Activated gamma-delta T cell treated with Interleukin-2 at 50 U/mL for 16 hours (primary cell): Measurements from ENCODE around the gene C16orf96.
"Not testable (repeated sequence)": the region's sequence is repeated elsewhere in the genome, so short reads cannot be mapped to it uniquely, and the experiment has no call there.

Source experiments
- DNase-seq: peaks from one replicate; pipeline ENCODE4 v3.0.0-alpha.2; 2020

C16orf96 gene

DNA sequence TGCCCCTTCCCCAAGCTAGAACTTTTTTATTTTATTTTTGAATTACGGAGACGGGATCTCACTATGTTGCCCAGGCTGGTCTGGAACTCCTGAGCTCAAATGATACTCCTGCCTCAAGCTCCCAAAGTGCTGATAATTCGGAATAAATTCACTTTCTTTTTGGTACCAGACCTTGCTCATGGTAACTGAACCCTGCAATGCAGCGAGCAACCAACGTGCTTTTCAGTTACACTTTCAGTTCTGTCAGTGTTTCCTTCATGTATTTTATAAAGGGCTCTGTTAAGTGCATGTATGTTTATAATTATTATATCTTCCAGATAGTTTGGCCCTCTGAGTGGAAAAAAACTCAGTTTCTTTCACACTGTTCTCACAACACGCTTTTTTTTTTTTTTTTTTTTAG, 13.9 kb downstream of the C16orf96 start:
- no peak for DNase-seq

- no peak for DNase-seq
Measured at GRCh38 chr16:4570688-4571321, 14.7 kb downstream of the C16orf96 start.

- DNase-seq = no peak
Measured at GRCh38 chr16:4572715-4573114, 16.6 kb downstream of the C16orf96 start.

DNA sequence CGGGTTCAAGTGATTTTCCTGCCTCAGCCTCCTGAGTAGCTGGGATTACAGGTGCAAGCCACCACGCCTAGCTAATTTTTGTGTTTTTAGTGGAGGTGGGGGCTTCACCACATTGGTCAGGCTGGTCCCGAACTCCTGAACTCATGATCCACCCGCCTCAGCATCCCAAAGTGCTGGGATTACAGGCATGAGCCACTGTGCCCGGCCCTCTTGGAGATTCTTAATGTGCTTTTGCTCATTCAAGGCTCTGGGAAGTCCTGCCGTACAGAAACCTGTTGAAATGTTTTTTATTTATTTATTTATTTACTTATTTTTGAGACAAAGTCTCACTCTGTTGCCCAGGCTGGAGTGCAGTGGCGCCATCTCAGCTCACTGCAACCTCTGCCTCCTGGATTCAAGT, 17.8 kb downstream of the C16orf96 start:
- not testable (repeated sequence) for DNase-seq

DNA sequence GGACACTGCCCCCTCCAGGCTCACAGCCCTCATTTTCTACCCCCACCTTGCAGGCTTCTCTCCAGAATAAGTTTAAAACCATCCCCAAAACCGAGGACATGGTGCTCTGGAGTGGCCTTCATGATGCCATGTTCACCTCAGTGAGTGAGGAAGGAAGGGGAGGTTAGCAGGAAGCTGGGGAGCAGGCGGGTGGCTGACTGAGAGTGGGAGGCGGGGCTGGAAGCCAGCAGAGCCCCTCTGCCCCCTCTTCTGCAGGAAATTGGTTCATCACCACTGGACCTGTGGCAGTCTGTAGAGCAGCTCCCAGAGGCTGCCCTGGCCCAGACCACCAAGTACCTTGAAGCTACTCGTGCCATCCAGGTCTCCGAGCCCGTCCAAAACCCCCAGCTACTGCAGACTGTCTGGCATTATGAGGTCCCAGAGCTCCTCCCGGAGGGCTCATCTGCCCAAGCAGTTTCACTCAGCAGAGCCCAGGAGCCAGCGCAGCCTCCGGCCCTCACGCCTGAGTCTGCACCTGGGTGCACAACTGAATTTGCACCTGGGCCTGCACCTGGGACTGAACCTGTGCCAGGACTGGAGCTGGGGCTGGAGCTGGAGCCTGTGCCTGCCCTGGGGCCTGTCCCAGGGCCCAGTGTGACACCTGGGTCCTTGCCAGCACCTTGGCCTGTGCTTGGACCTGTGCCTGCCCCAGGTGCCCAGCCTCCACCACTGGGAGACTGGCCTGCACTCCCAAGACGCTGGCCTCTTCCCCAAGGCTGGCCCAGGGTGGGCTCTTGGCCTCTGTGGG, 19.0 kb downstream of the C16orf96 start:
- no peak for DNase-seq

- DNase-seq = no peak
Measured at GRCh38 chr16:4576008-4576407, 19.9 kb downstream of the C16orf96 start.

GRCh38 chr16:4578961-4579530, 22.9 kb downstream of the C16orf96 start:
- no peak for DNase-seq

GRCh38 chr16:4580250-4580649, 24.1 kb downstream of the C16orf96 start:
- no peak for DNase-seq

GRCh38 chr16:4583906-4584305, 27.8 kb downstream of the C16orf96 start:
- no peak for DNase-seq

DNA sequence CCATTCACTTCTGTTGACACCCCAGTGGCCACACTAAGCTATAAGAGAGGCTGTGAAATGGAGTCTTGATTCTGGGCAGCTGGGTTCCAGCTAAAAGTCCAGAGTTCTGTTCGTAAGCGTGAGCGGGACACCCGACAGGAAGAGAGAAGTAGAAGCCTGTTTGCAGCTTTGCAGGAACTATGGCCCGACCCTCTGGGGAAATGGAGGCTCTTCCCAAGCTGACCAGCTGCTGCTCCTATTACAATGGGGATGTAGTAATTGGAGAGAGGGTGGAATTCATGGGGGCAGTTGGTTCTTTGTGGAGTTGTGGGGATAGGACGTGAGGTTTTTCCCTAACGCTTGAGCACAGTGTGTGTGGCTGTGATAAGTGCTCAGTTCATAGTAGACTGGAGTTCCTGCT, 30.2 kb downstream of the C16orf96 start:
- DNase-seq = no peak

- DNase-seq = no peak
Measured at GRCh38 chr16:4588386-4588785, 32.2 kb downstream of the C16orf96 start.

DNA sequence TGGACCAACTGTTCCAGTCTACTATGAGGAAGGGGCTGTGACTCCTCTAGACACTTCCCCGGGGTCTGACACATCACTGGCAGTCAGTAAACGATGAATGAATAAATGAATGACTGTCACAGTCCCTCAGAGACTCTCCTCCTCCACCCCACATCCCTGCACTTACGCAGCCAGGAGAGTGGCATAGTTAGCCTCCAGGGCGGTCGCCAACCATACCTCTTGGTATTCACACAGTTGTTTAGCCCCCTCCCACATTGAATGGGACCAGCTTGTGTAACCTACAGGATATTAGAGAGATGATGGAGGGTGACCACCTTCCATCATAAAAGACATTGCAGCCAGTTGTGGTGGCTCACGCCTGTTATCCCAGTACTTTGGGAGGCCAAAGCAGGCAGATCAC, 32.8 kb downstream of the C16orf96 start:
- DNase-seq = no peak

- no peak for DNase-seq
Measured at GRCh38 chr16:4591191-4591590, 35.1 kb downstream of the C16orf96 start.

DNA sequence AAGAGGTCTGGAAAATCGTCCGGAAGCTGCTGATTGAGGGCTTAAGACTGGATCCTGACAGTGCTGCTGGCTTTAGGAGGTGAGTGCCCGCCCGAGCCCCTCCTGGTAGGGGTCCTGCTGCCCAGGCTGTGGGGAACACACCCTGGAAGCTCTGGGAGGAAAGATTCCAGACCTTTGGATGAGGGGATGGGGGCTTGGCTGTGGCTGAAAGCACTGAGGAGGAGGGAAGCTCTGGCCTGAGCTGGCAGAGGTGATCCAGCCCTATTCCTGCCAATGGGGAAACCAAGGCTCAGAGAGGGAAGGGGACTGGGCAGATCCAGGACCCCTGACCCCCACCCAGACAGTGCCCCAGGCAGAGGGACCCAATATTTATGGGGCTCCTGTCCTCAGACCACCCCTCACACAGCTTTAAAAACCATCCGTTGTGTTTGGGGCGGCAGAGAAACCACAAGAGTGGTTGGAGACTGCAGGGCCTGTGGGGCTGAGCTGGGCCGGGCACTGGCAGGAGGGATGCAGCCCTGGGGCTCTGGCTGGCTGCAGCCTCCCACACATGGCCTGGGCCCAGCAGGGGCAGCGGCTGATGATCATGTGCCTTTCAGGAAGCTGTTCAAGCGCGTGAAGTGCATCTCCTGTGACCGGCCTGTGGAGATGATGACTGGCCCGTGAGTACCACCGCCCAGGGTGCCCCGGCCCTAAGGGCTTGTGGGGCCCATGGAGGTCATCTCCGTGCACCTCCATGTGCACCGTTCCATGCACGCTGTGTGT, 35.7 kb downstream of the C16orf96 start:
- DNase-seq = no peak

DNA sequence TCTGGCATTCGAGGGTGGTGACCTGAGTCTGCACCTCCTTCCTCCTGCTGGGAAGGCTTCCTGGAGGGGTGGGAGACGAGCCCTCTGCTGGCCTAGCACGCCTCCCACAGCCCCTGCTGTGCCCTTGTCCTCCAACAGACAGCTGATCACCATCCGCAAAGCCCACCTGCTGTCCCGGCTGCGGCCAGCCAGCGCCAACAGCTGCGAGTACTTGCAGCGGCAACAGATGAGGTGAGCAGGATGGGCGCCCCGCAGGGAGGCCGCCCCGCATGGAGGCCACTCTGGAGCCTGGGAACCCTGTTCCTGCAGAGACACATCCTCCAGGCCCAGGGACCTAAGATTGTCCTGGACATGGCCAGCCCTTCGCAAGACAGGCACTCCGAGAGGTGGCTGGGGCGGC, 36.9 kb downstream of the C16orf96 start:
- DNase-seq = no peak

DNA sequence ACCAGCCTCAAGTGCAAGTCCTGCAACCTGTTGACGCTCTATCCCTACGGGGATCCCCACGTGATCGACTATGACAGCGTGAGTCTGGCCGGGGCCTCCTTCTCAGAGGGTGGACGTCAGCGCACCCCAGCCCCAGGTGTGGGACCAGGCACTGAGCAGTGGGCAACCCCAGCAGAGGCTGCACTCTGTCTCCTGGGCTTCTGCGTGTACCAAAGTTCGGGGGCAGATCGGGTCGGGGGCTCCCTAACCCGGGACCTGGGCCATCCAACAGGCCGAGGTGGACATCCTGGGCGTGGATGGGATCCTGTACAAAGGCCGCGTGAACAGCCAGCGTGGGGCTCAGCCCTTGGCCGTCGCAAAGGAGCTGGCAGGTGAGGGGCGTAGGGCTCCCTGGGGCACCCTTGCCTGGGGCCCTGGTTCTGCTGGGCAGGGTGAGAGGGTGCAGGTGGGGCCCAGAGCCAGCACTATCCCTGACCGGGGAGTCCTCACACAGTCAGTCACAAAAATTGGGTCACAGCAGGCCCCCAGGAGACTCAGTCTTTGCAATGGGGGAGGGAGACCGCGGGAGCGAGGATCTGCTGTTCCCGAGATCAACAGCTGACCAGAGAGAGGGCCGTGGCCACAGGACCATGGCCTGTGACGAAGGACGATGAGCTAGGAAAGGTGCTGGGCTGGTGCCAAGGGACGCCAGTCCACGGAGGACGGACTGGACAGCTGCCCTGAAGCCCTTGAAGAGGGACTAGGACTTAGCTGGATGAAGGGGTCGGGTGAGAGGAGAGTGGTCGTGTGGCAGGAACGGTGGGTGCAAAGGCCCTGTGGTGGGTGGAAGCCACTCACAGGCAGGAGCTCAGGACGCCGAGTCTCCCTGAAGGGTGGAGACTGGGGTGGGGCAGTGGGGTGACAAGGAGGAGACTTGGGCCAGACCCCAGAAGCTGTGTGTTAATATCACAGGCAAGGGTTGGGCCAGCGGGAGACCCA, 38.6 kb downstream of the C16orf96 start:
- no peak for DNase-seq

- DNase-seq = no peak
Measured at GRCh38 chr16:4597174-4597573, 41.0 kb downstream of the C16orf96 start.

- no peak for DNase-seq
Measured at GRCh38 chr16:4599037-4599436, 42.9 kb downstream of the C16orf96 start.

- DNase-seq = no peak
Measured at GRCh38 chr16:4599545-4599944, 43.4 kb downstream of the C16orf96 start.

DNA sequence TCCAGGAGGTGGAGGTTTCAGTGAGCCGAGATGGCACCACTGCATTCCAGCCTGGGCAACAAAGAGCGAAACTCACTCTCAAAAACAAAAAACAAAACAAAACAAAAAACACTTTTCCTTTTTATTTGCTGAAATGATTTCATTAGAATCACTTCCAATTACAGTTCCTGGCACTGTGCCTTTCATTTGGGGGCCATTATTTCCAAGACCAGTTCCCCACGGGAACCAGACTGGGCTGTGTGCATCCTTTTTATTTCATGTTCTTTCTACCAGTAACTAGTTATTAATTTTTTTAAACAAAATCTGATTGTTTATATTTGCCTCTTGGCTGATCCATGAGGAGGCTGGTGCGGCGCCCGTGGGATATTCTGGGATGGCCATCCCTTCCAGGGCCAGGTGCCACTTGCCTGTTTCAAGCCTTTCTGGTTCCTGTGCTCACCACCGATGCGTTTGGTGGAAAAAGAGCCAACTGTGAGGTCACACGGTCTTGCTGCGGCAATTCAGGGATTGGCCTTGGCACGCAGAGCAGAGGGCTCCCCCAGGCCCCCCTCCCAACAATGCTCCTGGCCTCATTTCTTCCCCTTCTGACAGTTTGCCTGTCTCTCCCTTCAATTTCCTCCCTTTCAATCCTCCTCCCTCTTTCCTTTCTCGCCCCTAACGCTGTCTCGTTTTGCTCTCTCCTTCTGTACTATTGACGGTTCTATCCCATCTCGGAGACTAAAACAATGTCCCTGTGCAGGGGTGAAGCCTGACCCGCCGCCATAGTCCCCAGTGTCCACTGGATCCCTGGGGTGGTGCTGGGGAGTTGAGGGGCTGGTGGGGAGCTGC, 45.1 kb downstream of the C16orf96 start:
- no peak for DNase-seq

- DNase-seq = no peak
Measured at GRCh38 chr16:4601864-4602186, 45.7 kb downstream of the C16orf96 start.

GRCh38 chr16:4602331-4602730, 46.2 kb downstream of the C16orf96 start:
- no peak for DNase-seq
